Measurements from ENCODE around the gene MAP3K10.

The MAP3K10 gene

GRCh38 chr19:40233811-40234389, 42.7 kb downstream of the MAP3K10 start:
- DNase-seq (ENCODE audit: low spot score) = no peak

GRCh38 chr19:40234429-40235237, 43.4 kb downstream of the MAP3K10 start:
- DNase-seq (ENCODE audit: low spot score) = no peak

GRCh38 chr19:40235238-40236025, 44.2 kb downstream of the MAP3K10 start:
- no peak for DNase-seq (ENCODE audit: low spot score)

- no peak for DNase-seq (ENCODE audit: low spot score)
Measured at GRCh38 chr19:40236026-40236355, 44.8 kb downstream of the MAP3K10 start.

- no peak for DNase-seq (ENCODE audit: low spot score)
Measured at GRCh38 chr19:40236366-40236765, 45.1 kb downstream of the MAP3K10 start.

- no peak for DNase-seq (ENCODE audit: low spot score)
Measured at GRCh38 chr19:40237791-40238190, 46.6 kb downstream of the MAP3K10 start.

GRCh38 chr19:40238775-40239174, 47.5 kb downstream of the MAP3K10 start:
- DNase-seq (ENCODE audit: low spot score) = no peak

GRCh38 chr19:40239415-40240226, 48.4 kb downstream of the MAP3K10 start:
- DNase-seq (ENCODE audit: low spot score) = no peak

GRCh38 chr19:40240332-40240731, 49.1 kb downstream of the MAP3K10 start:
- DNase-seq (ENCODE audit: low spot score) = no peak

- DNase-seq (ENCODE audit: low spot score) = no peak
Measured at GRCh38 chr19:40241125-40241808, 50.0 kb downstream of the MAP3K10 start.

- DNase-seq (ENCODE audit: low spot score) = no peak
Measured at GRCh38 chr19:40241809-40242384, 50.7 kb downstream of the MAP3K10 start.

GRCh38 chr19:40242480-40242879, 51.3 kb downstream of the MAP3K10 start:
- no peak for DNase-seq (ENCODE audit: low spot score)

GRCh38 chr19:40243181-40243580, 52.0 kb downstream of the MAP3K10 start:
- no peak for DNase-seq (ENCODE audit: low spot score)

- DNase-seq (ENCODE audit: low spot score) = no peak
Measured at GRCh38 chr19:40244579-40245317, 53.5 kb downstream of the MAP3K10 start.

- no peak for DNase-seq (ENCODE audit: low spot score)
Measured at GRCh38 chr19:40245506-40246128, 54.4 kb downstream of the MAP3K10 start.

- DNase-seq (ENCODE audit: low spot score) = no peak
Measured at GRCh38 chr19:40246292-40247073, 55.3 kb downstream of the MAP3K10 start.

GRCh38 chr19:40247178-40247577, 56.0 kb downstream of the MAP3K10 start:
- no peak for DNase-seq (ENCODE audit: low spot score)

GRCh38 chr19:40247735-40248262, 56.6 kb downstream of the MAP3K10 start:
- DNase-seq (ENCODE audit: low spot score) = no peak

GRCh38 chr19:40249201-40249600, 58.0 kb downstream of the MAP3K10 start:
- DNase-seq (ENCODE audit: low spot score) = no peak
